SU-DHL-6 (cell line): ENCODE data around the gene WWOX.

ENCODE experiments used
- H2AFZ ChIP-seq: fragments of 200-600 bp; sonication (generic); 2 replicates; pipeline ENCODE4 v1.6.1; 2014; ENCODE audit warnings: low read depth, mild to moderate bottlenecking, moderate library complexity, mixed read lengths, antibody characterized with exemption, low read length; ENCODE audit not compliant: severe bottlenecking
- H3F3A ChIP-seq: fragments of 200-600 bp; shearing (Covaris generic); 2 replicates; pipeline ENCODE4 v1.6.0; 2016; ENCODE audit warnings: antibody characterized with exemption, mild to moderate bottlenecking; ENCODE audit not compliant: insufficient read depth
- H3K27ac ChIP-seq: fragments of 200-600 bp; sonication (generic); 2 replicates; pipeline ENCODE4 v1.5.1; 2016; ENCODE audit warnings: low read depth, mild to moderate bottlenecking, low read length, moderate library complexity, mixed read lengths
- H3K27me3 ChIP-seq: fragments of 200-600 bp; sonication (generic), shearing (Covaris generic); 2 replicates; pipeline ENCODE4 v1.6.0; 2014; ENCODE audit warnings: mild to moderate bottlenecking, low read length
- H3K36me3 ChIP-seq: fragments of 200-600 bp; sonication (generic); 2 replicates; pipeline ENCODE4 v1.6.1; 2014; ENCODE audit warnings: mild to moderate bottlenecking, low read length, mixed read lengths
- H3K4me2 ChIP-seq: fragments of 300-600, 200-600 bp; shearing (Covaris generic), sonication (generic); 2 replicates; pipeline ENCODE4 v1.6.0; 2014; ENCODE audit warnings: low read length, low read depth, mild to moderate bottlenecking; ENCODE audit not compliant: poor library complexity, severe bottlenecking
- H3K4me3 ChIP-seq: fragments of 200-600 bp; sonication (generic); 2 replicates; pipeline ENCODE4 v1.5.1; 2014; ENCODE audit warnings: antibody characterized with exemption, low read length, mild to moderate bottlenecking, mixed read lengths; ENCODE audit not compliant: insufficient read depth, poor library complexity, severe bottlenecking
- H3K79me2 ChIP-seq: fragments of 200-600 bp; sonication (generic); 2 replicates; pipeline ENCODE4 v1.6.1; 2014; ENCODE audit warnings: mild to moderate bottlenecking, low read length, moderate library complexity; ENCODE audit not compliant: insufficient read depth
- H3K9ac ChIP-seq: fragments of 200-600 bp; sonication (generic); 2 replicates; pipeline ENCODE4 v1.7.0; 2014; ENCODE audit warnings: mild to moderate bottlenecking, low read length
- H3K9me2 ChIP-seq: fragments of 200-600 bp; sonication (generic); replicated peaks from 2 replicates; pipeline ENCODE4 v1.6.1; 2014; ENCODE audit warnings: low read length; ENCODE audit not compliant: insufficient read depth
- H3K9me3 ChIP-seq: fragments of 200-600 bp; sonication (generic); 2 replicates; pipeline ENCODE4 v1.6.1; 2014; ENCODE audit warnings: low read length, mixed read lengths; ENCODE audit not compliant: insufficient read depth
- H4K20me1 ChIP-seq: fragments of 200-600 bp; sonication (generic); 2 replicates; pipeline ENCODE4 v1.6.1; 2014; ENCODE audit warnings: low read depth, mild to moderate bottlenecking, antibody characterized with exemption, low read length, moderate library complexity, mixed read lengths
- EZH2phosphoT487 ChIP-seq: fragments of 200-600 bp; sonication (generic), shearing (Covaris generic); conservative IDR thresholded peaks from 2 replicates; pipeline ENCODE4 v1.6.1; 2018; ENCODE audit warnings: mild to moderate bottlenecking, antibody characterized with exemption, low read length, moderate library complexity, mixed read lengths
- TF ChIP-seq, protein P1 (sequence below): fragments of 200-600 bp; sonication (generic); IDR thresholded peaks from one replicate; pipeline ENCODE4 v1.5.1; 2017; ENCODE audit warnings: antibody characterized with exemption, mild to moderate bottlenecking, low read length, moderate library complexity; ENCODE audit not compliant: insufficient read depth, poor library complexity, severe bottlenecking

The WWOX gene

DNA sequence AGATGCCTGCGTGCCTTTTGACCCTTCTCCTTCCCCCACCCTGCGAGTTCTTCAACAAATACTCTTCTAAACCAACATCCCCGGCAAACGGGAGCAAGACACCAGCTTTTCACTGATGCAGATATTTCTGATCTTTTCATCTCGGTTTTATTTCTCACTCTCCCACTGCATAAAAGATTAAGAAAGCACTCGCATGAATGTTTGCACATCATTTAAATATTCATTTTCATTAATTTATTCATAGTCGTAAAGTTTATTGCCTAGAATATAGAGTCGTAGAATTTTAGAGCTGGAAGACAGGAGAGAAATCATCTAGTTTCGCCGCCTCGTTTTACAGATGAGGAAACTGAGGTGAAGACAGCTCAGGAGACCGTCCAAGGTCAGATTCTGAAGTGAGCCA lies 1013.0 kb downstream of the WWOX start:
- Histone ChIP-seq H3K4me3 (no peak overlapping the region), H3F3A (no peaks in the 10 kb centered on the region), H3K79me2 (no peaks in the 10 kb centered on the region), H3K27ac (no peak overlapping the region), H3K36me3 (no peaks in the 10 kb centered on the region), H3K27me3 (no peaks in the 10 kb centered on the region), H4K20me1 (no peaks in the 10 kb centered on the region), H3K9me3 (no peaks in the 10 kb centered on the region), H3K9ac (no peak overlapping the region), H3K9me2 (no peaks in the 10 kb centered on the region), H2AFZ (no peak overlapping the region), H3K4me2 (no peak overlapping the region)
- TF ChIP-seq, protein P1, sequence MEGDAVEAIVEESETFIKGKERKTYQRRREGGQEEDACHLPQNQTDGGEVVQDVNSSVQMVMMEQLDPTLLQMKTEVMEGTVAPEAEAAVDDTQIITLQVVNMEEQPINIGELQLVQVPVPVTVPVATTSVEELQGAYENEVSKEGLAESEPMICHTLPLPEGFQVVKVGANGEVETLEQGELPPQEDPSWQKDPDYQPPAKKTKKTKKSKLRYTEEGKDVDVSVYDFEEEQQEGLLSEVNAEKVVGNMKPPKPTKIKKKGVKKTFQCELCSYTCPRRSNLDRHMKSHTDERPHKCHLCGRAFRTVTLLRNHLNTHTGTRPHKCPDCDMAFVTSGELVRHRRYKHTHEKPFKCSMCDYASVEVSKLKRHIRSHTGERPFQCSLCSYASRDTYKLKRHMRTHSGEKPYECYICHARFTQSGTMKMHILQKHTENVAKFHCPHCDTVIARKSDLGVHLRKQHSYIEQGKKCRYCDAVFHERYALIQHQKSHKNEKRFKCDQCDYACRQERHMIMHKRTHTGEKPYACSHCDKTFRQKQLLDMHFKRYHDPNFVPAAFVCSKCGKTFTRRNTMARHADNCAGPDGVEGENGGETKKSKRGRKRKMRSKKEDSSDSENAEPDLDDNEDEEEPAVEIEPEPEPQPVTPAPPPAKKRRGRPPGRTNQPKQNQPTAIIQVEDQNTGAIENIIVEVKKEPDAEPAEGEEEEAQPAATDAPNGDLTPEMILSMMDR = no peak
- TF ChIP-seq EZH2phosphoT487 = no peak

- Histone ChIP-seq H2AFZ (no peak overlapping the region), H3K27me3 (no peaks in the 10 kb centered on the region), H3K9me3 (no peaks in the 10 kb centered on the region), H3K4me2 (no peak overlapping the region), H4K20me1 (no peaks in the 10 kb centered on the region), H3K9ac (no peak overlapping the region), H3K4me3 (no peak overlapping the region), H3K27ac (no peak overlapping the region), H3K9me2 (no peaks in the 10 kb centered on the region), H3K36me3 (no peaks in the 10 kb centered on the region), H3K79me2 (no peaks in the 10 kb centered on the region), H3F3A (no peaks in the 10 kb centered on the region)
- no peak for TF ChIP-seq EZH2phosphoT487
Observed at GRCh38 chr16:79113826-79114225, 1014.4 kb downstream of the WWOX start.

DNA sequence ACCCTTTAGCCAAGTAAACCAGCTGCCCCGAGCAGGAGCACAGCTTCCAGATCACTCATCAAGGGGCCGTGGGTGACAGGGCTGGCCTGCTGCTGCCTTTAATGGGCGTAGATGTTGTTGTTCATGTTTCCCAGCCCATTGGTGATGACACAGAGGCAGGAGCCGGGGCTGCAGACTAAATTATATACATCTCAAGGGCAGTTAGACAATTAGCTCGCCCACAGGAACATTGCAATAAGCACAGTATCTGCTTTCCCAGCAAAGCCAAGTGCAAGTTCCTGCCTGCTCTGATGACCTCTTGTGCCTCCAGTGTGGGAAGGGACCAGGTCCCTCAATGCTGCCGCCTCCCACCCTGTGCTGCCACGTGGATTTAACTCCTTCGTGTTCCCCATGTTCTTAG lies 1015.3 kb downstream of the WWOX start:
- H3K4me3 ChIP-seq = no peak overlapping the region
- H3K4me2 ChIP-seq = no peak overlapping the region
- H3K27ac ChIP-seq = no peak overlapping the region

DNA sequence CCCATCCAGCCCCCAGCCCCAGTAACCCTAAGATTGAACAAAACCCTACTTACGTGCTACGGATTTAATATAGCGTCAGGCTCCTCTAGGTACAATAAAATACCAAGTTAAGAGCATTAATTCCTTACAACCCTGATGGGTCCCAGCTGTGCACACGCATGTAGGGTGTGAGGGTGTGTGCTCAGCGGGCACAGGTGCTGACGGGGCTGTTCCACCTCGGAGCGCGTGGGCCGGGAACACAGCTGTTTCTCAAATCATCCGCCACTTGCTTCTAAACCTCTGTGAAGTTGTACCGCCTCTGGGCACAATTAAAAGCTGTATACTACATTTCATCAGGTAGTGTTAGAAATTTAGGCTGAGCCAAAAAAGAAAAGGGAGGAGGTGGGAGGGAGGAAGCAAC lies 1022.5 kb downstream of the WWOX start:
- H3K4me2 ChIP-seq = no peak overlapping the region
- H2AFZ ChIP-seq = no peak overlapping the region
- H3F3A ChIP-seq = no peaks in the 10 kb centered on the region
- no peaks in the 10 kb centered on the region for H3K36me3 ChIP-seq
- H3K27ac ChIP-seq = no peak overlapping the region
- H3K9me3 ChIP-seq = no peaks in the 10 kb centered on the region
- TF ChIP-seq, protein P1 = no peak
- TF ChIP-seq EZH2phosphoT487 = no peak
- H4K20me1 ChIP-seq = no peaks in the 10 kb centered on the region
- H3K79me2 ChIP-seq = no peaks in the 10 kb centered on the region
- no peak overlapping the region for H3K4me3 ChIP-seq
- H3K9me2 ChIP-seq = no peaks in the 10 kb centered on the region
- no peaks in the 10 kb centered on the region for H3K27me3 ChIP-seq
- no peak overlapping the region for H3K9ac ChIP-seq

More for the DNA sequence above, 1015.3 kb downstream of the WWOX start:
- no peak for TF ChIP-seq EZH2phosphoT487
- TF ChIP-seq, protein P1 = no peak
- Histone ChIP-seq H2AFZ (no peak overlapping the region), H3K9me3 (no peaks in the 10 kb centered on the region), H3K9ac (no peak overlapping the region), H3F3A (no peaks in the 10 kb centered on the region), H3K79me2 (no peaks in the 10 kb centered on the region), H4K20me1 (no peaks in the 10 kb centered on the region), H3K36me3 (no peaks in the 10 kb centered on the region), H3K9me2 (no peaks in the 10 kb centered on the region), H3K27me3 (no peaks in the 10 kb centered on the region)
